ENCODE results near the gene SEPTIN6.

SEPTIN6 gene

DNA sequence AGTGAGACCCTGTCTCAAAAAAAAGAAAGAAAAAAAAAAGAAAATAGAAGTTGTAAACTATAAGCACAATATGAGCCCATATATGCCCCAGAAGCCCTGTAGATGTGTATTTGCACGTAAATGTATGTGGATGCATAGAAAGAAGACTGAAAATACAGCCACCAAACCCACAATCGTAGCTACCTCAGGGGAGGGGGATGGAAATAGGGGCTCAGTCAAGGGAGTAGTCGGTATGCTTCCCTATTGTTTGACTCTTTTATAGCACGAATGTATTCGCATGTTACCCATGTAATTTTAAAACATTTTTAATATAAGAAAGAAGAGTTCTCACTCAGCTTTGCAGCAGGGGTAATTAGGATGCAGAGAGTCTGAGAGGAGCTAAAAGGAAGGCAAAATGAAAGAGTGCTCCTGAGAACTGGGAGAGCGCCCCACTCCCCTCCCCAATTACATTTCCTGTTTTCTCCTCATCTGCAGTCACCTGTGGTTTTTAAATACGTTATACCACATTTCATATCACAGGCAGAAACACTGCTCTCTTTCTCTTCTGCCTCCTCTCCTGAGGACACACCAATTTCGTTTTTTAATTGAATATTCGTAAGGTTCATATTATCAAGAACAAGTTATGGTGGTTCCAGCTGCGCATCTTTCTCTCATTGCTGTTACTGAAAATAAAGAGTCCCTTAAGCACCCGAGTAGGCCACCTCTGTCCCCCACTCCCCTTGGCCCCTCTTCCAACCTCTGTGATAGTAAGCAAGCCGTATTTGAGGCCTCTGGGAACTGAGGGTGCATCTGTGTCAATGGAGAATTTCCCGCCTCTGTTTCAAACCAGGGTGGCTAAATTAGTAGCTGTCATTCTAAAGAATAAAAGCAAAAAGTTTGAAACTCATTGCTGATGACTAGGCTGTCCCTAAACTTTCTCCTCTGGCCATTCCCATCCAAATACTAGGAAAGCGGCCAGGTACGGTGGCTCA lies 10.7 kb downstream of the SEPTIN6 start:
- TF ChIP-seq GATA2 (IDR thresholded peaks at IDR 0.05; ENCODE audit: low read depth, low read length): no peak

DNA sequence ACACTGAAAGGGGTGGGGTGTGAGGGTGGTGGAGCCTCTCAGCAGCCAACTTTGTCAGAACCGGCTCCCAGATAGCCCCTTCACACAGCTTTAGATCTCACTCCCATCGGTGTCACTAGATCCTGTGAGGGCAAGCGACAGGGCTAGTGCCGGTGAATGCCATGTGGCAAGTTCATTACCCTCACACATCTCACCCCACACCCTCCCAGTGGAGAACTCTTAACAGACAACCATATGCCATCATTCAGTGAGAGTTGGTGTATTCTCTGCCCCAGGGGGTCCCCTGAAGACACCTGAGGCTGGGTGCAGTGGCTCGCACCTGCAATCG lies 15.3 kb downstream of the SEPTIN6 start:
- no peak for TF ChIP-seq GATA3 (IDR thresholded peaks at IDR 0.05; ENCODE audit: low read depth, low read length)
- no peak for TF ChIP-seq GATA2 (IDR thresholded peaks at IDR 0.05; ENCODE audit: low read depth, low read length)

DNA sequence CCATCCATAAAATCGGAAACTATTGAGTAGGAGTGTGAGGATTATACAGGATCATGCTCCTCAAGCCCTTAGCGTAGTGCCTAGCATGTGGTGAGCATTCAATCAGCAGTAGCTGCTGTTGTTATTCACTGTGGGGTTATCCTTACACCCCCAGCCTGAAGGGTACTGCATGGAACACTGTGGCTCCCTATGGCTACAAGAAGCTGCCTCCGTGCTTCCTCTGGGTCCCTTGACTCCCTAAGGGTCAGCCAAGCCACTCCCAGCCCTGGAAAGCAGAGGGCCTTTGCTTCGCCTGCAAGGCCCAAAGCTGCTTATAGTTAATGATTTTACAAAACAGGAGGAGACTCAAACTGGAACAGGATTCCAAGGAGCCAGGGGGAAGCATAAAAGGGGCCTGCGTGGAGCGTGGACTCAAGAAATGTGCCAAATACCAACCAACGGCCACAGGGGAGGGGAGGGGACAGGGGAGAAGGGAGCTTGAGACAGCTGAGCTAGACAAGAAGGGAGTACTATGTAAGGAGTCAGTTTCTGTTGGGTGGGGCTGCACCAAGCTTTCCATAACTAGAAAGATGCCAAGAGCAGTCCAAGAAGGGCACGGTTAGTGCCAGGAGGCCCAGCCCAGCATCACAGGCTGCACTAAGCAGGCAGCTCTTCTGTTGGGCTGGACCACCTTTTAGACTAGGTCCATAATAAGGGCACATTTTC lies 15.9 kb downstream of the SEPTIN6 start:
- no peak for TF ChIP-seq GATA3 (IDR thresholded peaks at IDR 0.05; ENCODE audit: low read depth, low read length)
- no peak for TF ChIP-seq GATA2 (IDR thresholded peaks at IDR 0.05; ENCODE audit: low read depth, low read length)

DNA sequence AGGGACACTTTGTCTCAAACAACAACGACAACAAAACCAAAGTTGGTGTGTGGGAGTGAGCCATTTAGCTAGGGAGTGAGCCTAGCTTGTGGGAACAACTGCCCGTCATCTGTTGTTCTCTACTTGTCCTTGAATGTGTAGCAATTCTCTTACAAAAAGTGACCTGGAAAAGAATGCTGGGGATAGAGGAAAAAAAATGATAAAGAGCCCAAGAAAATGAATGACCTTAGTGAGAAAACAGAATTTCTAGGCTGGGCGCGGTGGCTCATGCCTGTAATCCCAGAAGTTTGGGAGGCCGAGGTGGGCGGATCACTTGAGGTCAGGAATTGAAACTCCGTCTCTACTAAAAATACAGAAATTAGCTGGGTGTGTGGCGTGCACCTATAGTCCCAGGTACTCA lies 19.6 kb downstream of the SEPTIN6 start:
- no peak for TF ChIP-seq GATA3 (IDR thresholded peaks at IDR 0.05; ENCODE audit: low read depth, low read length)

DNA sequence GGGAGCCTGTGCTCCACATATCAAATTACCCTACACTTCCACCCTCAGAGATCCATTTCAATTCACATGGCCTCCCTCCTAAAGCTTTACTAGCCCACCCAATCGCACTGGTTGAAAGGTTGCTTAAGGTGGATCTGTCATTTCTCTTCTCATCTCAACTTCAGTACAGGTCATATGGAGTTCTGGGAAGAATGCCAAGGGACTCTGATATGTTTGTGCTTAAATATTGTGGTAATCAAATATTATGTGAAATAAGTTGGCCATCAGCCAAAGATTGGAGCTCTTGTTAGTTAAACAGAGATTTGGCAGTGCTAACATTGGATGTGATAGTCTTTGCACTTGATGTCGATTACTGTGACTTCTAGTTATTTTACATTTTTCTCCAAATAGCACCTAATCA lies 20.5 kb downstream of the SEPTIN6 start:
- TF ChIP-seq GATA2 (IDR thresholded peaks at IDR 0.05; ENCODE audit: low read depth, low read length): no peak
- TF ChIP-seq GATA3 (IDR thresholded peaks at IDR 0.05; ENCODE audit: low read depth, low read length): no peak

DNA sequence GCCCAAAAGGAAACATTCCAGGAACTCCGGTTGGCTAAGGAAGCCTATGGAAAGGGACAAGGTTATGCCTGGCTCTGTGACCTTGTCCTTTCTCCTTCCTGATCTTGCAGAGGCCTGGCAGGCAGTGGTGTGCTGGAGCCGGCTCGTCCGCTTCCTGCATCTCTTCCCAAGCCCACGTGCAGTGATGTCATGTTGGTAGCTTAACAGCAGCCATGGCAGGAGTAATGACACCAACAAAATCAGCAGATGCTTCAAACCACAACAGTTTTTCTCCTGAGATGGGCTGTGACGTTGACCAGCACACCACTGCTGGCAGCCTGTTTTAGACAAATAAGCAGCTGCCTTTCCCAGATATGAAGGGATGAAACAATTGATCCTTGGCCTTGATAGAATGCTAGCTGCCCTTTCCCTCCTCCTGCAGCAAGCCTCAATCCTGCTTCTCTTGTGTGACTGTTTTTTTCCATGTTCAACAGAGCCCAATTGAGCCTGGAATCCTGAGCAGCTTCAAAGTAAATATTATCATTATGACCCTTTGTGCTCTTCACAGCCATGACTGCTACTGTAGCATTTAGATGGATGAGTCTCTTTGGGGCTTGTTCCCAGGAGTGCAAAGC lies 23.4 kb downstream of the SEPTIN6 start:
- TF ChIP-seq GATA3 (IDR thresholded peaks at IDR 0.05; ENCODE audit: low read depth, low read length): 0 out of 2 replicates have a peak, but pooled peaks have one; percentile 24
- peak; percentile 77 for TF ChIP-seq GATA2 (IDR thresholded peaks at IDR 0.05; ENCODE audit: low read depth, low read length)

DNA sequence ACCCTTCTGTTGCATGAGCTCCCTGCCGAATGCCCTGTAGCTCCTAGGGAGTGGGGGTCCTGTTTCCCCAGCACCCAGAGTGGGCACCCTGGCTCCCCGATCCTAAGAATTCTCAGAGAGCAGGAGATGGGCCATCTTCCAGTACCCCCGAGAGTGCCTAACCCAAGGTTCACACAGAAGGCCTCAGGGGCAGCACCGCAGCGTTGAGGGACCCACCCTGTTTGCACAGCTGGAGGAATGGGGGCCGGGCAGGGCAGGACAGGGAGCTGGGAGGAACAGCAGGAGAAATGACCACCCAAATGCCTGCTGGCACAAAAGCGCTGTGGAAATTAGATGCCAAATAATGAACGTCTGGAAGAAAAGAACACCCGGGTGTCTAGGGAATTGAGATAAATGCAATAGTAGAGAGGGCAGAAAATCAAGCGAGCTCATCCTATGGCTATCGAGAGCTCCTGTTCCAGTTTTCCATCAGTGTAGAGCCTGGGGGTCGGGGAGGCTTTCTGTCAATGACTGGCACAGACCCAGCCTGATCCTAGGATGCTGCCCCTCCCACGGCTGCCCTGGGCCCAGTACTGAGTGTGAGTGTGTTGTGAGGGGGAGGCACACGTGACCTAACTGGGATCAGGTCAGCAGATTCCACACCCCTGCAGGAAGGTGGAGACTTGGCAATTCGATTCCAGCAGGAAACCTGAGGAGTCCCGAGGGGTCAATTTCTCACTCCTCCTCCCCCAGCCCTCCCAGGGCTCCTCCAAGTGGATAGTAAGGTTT lies 25.7 kb downstream of the SEPTIN6 start:
- no peak for TF ChIP-seq GATA2 (IDR thresholded peaks at IDR 0.05; ENCODE audit: low read depth, low read length)
- no peak for TF ChIP-seq GATA3 (IDR thresholded peaks at IDR 0.05; ENCODE audit: low read depth, low read length)

DNA sequence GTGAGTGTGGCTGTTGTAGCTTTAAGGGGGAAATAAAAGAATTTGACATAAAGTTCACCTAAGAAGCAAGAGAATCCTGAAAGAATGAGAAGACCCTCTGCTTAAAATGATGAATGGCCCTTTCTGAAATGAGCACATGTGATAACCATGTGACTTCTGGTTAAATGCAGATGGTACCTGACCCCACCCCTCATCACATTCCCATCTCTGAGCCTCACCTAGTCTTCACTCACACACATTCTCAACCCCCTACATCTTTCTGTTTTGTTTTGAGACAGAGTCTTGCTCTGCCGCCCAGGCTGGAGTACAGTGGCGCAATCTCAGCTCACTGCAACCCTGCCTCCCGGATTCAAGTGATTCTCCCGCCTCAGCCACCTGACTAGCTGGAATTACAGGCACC lies 31.5 kb downstream of the SEPTIN6 start:
- TF ChIP-seq GATA3 (IDR thresholded peaks at IDR 0.05; ENCODE audit: low read depth, low read length): no peak
- TF ChIP-seq GATA2 (IDR thresholded peaks at IDR 0.05; ENCODE audit: low read depth, low read length): no peak

DNA sequence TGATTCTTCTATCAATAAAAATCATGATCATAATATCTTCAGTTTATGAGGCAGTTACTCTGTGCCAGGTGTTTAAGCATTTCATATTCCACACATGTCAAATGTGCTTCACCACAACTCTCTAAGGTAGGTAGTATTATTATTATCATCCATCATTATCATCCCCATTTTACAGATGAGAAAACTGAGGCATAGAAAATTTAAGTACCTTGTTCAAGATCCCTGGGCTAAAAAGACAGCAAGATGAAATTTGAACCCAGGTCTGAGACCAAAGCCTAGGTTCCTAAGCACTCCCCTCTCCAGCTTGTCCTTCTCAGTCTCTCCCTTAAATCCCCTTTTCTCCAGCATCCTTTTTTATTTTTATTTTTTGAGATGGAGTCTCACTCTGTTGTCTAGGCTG lies 33.4 kb downstream of the SEPTIN6 start:
- no peak for TF ChIP-seq GATA3 (IDR thresholded peaks at IDR 0.05; ENCODE audit: low read depth, low read length)
- no peak for TF ChIP-seq GATA2 (IDR thresholded peaks at IDR 0.05; ENCODE audit: low read depth, low read length)

DNA sequence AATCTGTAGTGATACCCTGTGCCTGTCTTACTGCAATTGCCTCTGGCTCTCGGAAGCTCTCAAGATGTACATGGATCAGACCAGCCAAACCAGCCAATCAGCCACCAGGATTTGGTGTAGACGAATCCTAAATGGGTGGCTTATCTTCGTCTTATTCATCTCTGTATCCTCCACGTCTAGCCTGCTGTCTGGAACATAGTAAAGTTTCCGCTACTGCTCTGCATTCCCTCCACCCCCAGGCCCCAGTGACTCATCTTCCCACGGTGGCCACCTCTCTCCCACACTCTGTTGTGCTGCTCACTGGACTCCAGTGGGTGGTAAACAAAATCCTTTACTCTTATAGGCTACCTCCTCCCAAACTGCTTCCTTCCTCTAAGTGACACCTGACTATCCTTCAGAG lies 37.8 kb downstream of the SEPTIN6 start:
- TF ChIP-seq GATA3 (IDR thresholded peaks at IDR 0.05; ENCODE audit: low read depth, low read length) (no peak), GATA2 (IDR thresholded peaks at IDR 0.05; ENCODE audit: low read depth, low read length) (no peak)

DNA sequence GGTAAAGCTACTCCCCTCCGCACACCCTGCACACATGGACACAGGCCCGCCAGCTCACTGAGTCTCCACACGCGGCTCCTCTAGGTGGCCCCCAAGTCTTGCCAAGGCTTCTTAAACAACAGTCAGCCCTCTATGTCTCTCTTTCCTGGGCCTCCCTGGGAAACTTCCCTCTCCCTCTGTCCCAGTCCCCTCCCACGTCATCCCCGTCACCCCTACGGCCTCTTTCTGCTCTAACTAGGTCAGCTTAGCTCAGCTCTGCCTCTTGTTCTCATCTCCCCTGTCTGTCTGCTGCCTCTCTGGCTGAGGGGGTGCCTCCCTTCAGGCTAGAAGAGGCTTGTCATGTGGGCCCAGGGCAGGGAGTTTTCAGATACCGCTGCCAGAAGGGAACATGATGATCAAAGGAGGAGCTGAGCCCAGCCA lies 38.8 kb downstream of the SEPTIN6 start:
- TF ChIP-seq GATA2 (IDR thresholded peaks at IDR 0.05; ENCODE audit: low read depth, low read length) (no peak), GATA3 (IDR thresholded peaks at IDR 0.05; ENCODE audit: low read depth, low read length) (no peak)

DNA sequence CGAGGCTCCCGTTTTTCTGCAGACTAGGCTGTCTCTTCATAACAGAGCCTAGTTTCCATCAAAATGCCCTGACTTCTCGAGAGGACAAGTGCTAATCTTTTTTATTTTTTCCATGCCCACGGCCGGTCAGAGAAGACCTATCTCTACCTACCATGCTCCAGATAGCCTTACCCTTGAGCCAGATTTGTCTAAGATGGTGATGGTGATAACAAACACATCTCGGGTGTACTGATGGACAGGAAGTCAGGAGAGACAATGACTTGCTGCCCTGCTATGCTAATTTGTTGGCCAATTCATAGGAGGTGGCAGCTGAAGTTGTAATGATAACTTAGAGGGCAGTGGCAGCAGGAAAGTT lies 44.6 kb downstream of the SEPTIN6 start:
- TF ChIP-seq GATA2 (IDR thresholded peaks at IDR 0.05; ENCODE audit: low read depth, low read length): no peak
- TF ChIP-seq GATA3 (IDR thresholded peaks at IDR 0.05; ENCODE audit: low read depth, low read length): no peak

DNA sequence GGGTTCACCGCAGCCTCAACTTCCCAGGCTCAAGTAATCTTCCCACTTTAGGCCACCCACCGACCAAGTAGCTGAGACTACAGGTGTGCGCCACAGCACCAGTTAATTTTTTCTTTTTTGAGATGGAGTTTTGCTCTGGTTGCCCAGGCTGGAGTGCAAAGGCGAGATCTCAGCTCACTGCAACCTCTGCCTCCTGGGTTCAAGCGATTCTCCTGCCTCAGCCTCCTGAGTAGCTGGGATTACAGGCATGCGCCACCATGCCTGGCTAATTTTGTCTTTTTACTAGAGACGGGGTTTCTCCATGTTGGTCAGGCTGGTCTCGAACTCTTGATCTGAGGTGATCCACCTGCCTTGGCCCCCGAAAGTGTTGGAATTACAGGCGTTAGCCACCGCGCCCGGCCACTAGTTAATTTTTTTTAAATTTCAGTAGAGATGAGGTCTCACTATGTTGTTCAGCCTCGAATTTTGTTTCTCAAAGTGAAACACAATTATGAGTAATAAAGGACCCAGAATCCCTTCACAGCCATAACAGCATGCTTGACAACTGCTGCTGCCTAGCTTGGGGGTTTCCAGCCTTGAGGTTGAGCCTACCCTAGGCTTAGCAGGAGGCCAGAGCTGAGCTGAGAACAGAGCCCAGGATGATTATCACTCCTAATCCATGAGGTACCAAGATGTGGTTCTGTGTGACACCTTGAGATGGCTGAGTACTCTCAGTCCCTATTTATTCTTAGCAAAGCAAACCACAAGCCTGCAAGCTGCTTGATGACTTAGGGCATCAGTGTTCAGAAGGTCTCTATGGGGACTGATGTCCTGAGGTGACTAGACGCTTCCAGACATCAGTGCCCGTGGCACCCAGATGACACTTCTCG lies 45.2 kb downstream of the SEPTIN6 start:
- TF ChIP-seq GATA2 (IDR thresholded peaks at IDR 0.05; ENCODE audit: low read depth, low read length): no peak
- TF ChIP-seq GATA3 (IDR thresholded peaks at IDR 0.05; ENCODE audit: low read depth, low read length): no peak

Data from SH-SY5Y (cell line).